GM18909 (cell line): Measurements from ENCODE around the gene MFSD2A.
"Not testable (repeated sequence)": the region's sequence is repeated elsewhere in the genome, so short reads cannot be mapped to it uniquely, and the experiment has no call there.

Experiments
- ATAC-seq: cut with Tn5 transposase; IDR thresholded peaks from one replicate; pipeline ENCODE4 v1.9.1; 2021; ENCODE audit warnings: mild to moderate bottlenecking; ENCODE audit not compliant: unreplicated experiment, poor library complexity

The MFSD2A gene

DNA sequence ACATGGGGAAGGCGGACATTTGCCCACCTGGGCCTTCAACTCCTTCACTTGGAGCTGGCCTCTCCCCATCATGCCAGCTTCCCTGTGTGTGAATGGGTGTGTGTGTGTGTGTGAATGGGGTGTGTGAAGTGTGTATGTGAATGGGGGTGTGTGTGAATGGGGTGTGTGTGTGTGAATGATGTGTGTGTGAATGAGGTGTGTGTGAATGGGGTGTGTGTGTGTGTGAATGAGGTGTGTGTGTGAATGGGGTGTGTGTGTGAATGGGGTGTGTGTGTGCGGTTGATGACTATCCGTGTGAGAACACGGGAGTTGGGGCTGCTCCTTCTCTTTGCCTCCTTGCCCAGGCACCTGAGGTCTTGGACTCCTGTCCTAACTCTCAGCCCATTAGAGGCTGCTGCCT lies 9.6 kb downstream of the MFSD2A start:
- ATAC-seq = no peak

DNA sequence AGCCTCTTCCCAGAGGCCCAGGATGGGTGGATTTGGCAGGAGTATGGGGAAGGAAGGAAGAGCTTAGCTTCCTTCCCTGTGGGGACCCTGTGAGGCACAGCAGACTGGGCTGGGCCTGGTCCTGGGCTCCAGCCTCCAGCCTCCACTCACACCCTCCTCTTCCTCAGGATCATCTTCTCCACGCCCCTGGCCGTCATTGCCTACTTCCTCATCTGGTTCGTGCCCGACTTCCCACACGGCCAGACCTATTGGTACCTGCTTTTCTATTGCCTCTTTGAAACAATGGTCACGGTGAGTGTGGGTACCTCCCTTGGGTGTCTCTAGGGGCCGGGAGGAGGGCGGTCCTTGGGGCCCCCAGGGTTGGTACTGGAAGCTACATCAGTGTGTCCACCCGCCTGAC lies 10.1 kb downstream of the MFSD2A start:
- no peak for ATAC-seq

DNA sequence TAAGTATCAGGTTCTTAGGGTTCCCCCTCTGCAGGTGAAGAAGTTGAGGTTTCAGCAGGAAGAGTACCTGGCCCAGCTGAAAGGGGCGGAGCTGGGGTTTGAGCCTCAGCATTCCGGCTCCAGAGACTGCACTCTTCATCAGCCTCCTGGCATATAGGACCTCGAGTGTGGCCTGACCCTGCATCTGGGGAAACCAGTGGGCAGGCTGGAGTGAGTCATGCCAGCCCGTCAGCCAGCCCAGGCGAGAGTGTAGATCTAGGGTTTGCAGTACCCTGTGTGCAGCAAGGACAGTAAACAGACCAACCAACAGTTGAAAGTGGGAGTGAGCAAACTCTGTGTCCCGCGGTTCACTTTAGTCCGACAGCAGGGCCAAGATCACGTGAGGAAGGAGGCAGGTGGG lies 14.1 kb downstream of the MFSD2A start:
- ATAC-seq = no peak

DNA sequence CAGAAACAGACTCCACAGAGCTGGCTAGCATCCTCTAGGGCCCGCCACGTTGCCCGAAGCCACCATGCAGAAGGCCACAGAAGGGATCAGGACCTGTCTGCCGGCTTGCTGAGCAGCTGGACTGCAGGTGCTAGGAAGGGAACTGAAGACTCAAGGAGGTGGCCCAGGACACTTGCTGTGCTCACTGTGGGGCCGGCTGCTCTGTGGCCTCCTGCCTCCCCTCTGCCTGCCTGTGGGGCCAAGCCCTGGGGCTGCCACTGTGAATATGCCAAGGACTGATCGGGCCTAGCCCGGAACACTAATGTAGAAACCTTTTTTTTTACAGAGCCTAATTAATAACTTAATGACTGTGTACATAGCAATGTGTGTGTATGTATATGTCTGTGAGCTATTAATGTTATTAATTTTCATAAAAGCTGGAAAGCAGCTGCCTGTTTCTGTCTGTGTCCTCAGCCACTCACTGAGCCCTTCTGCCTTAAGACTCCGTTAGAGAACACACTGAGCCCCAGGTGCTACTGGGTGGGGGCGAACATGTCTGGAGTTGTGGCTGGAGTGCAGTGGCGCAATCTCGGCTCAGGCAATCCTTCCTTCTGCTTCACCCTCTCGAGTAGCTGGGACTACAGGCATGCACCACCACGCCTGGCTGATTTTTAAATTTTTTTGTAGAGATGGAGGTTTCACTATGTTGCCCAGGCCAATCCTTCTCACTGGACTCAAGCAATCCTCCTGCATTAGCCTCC lies 14.8 kb downstream of the MFSD2A start:
- ATAC-seq = no peak

DNA sequence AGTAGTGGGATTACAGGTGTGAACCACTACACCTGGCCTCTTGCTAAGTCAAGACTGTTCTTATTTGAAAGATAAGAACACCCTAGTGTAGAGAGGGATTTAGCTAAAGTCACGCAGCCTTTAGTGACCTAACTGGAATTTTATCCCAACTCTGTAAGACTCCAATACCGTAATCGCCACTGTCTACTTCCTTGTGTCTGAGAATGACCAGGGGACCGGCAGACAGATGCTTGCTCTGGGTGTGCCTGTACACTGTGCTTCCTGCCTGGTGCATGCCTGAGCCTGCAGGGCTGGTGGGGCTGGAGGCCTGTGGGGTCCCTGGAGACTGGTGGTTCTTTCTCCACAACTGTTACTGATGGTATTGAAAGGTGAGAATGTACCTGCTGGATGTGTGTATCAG lies 15.3 kb downstream of the MFSD2A start:
- no peak for ATAC-seq

DNA sequence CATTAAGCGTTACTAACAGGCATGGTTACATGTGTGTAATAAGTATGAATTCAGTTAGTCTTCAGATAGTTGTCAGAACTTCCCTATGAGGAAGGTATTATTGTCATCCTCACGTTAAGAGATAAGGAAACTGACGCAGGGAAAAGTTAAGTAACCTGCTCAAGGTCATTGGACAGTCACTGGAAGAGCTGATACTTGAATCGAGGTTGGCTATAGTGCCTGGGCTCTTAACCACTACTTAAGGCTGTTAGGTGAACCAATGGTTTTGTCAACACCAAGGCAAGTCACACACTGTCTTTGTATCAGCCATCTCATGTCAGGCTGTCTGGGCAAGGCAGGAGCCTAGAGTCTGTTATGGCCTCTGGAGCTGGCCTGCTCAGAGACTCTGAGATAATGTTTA lies 16.2 kb downstream of the MFSD2A start:
- no peak for ATAC-seq

DNA sequence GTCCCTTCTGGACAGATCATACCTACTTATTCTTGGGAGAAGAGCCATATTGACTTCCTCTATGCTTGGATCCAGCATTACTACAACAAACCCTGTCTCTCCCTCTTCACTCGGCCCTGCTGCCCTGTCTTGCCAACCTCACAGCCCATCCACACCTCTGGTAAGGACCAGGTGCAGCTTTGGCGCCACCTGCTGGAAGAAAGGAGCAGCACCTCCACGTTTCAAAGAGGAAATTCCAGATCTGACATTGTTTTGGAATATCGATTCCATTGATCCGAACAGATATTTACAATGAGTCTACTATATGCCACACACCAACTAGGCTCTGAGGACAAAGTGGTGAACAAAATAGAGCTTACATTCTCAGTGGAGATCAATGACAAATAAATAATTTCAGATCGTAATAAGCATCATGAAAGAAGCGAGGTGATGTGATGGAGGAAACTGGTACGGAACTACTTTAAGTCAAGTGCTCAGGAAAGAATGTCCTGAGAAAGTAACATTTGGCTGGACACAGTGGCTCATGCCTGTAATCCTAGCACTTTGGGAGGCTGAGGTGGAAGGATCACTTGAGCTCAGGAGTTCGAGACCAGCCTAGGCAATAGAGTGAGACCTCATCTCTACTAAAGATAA lies 18.7 kb downstream of the MFSD2A start:
- peak; percentile 50 for ATAC-seq

DNA sequence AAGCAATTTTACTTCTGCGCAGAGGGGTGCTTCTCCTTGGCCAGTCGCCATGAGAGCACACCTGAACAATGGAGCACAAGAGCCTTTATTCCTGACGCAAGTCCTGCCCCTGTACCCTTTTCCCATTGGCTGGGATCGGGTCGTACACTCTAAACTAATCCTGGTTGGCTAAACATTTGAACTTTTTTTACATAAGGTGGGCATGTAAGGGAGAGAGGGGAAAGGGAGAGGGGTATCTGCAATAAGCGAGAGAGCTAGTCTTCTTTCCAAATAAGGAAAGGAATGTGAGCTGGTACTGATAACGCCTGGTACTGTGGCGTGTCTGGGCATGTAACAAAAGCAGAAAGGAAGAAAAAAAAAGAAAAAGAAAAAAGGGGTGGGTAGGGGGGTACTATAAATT lies 21.8 kb downstream of the MFSD2A start:
- no peak for ATAC-seq

DNA sequence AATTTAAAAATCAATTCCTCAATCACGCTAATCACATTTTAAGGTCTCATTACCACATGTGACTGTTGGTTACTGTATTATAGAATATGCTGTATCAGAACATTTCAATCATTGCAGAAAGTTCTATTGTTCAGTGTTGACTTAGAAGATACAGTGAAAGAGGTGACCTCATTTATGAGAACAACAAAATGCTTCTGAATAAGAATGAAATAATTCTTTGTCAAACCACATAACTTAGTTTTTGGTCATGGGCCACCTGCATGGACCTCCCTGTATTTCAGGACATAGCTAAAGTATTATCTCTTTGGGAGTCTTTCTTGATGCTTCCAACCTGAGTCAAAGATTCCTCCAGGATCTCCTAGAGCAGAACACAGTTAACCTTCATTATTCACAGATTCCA lies 22.3 kb downstream of the MFSD2A start:
- ATAC-seq = no peak

DNA sequence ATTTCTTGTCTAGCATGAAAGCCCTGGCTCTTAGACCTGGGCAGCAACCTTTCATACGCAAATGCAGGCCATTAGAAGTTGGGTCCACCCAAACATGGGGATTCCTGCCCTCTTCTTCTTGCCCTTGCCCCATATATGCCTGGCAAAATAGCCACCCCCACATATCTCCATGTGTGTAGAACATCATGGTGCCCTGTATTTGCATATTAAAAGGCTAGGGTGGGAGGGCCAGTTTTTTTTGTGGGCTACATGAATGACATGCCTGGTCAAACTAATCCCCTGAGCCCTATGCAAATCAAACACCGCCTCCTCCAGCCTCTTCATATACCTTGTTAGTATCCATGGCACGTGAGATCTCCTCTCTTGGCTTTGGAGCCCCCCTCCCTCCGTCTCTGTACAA lies 24.7 kb downstream of the MFSD2A start:
- no peak for ATAC-seq

DNA sequence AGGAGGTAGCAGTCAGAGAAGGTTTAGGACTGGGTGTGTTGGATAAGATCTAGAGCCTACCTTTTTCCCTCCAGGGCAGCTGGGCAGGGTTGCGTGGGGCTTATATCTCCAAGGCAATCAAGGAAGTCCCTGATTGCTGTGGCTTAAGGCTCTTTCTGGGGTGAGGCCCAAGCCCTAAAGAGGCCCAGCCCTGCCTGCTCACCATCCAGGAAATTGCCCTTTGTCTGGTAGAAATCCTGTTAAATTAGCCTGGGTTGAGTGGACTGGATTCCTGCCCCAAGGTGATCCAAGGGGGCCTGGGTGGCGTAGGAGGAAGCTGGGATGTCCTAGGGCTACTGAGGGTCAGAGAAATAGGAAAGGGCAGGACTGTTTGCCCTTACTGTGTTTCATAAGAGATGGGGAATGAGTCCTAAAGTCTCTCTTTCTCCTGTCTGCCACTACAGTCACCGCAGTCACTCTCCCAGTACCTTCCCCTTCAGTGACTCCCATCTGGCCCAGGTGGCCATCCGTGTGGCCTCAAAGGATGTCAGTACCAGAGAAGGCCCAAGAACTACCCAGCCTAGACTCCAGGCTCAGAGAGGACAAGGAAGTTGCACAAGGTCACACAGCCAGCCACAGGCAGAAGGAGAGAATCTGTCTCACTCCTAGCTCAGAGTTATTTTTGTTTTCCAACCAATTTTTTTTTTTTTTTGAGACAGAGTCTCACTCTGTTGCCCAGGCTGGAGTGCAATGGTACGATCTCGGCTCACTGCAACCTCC lies 25.8 kb downstream of the MFSD2A start:
- ATAC-seq = no peak

DNA sequence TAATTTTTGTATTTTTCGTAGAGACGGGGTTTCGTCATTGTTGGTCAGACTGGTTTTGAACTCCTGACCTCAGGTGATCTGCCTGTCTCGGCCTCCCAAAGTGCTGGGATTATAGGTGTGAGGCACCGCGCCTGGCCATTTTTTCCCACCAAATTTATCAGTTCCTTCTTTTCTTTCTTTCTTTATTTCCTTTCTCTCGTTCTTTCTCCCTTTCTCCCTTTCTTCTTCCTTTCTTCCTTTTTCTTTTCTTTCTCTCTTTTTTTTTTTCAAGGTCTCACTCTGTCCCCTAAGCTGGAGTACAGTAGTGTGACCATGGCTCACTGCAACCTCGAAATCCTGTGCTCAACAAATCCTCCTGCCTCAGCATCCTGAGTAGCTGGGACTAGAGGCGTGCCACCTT lies 26.4 kb downstream of the MFSD2A start:
- no peak for ATAC-seq

DNA sequence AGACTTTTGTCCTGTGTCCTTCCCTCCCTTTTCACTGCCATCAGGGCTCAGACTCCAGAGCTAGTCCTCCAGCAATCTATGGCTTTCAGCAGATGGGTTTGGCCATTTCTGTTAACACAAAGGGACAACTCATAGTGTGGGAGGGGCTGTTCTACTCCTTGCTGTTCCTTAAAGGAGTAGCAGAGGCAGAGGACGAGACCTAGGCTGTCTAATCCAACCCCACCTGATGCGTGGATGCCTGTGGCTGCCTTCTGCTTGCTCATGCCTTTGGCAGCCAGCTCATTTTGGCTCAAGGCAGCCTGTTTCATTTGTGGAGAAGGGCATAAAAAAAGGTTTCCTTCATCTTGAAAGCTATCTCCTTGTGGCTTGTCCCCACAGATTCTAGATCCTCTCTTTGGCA lies 27.0 kb downstream of the MFSD2A start:
- ATAC-seq = no peak

DNA sequence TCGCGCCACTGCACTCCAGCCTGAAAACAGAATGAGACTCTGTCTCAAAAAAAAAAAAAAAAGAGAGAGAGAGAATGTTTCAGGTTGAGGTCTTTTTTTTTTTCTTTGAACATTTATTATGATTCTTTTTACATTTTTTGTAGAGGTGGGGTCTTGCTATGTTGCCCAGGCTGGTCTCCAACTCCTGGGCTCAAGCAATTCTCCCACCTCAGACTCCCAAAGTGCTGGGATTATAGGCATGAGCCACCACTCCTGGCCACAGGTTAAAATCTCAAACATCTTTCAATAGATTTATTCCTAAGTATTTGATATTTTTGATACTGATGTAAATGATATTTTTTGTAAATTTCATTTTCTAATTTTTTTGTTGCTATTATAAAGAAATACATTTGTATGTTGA lies 29.5 kb downstream of the MFSD2A start:
- not testable (repeated sequence) for ATAC-seq

DNA sequence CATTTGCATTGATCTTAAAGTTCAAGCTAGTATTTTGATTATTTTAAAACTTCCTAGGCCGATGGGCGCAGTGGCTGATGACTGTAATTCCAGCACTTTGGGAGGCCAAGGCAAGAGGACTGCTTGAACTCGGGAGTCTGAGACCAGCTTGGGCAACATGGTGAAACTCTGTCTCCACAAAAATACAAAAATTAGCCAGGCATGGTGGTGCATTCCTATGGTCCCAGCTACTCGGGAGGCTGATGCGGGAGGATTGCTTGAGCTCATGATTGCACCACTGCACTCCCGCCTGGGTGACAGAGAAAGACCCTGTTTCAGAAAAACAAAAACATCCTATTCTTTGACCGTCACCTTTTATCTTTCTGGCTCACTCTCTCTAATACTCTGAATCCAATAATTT lies 30.0 kb downstream of the MFSD2A start:
- ATAC-seq = no peak

DNA sequence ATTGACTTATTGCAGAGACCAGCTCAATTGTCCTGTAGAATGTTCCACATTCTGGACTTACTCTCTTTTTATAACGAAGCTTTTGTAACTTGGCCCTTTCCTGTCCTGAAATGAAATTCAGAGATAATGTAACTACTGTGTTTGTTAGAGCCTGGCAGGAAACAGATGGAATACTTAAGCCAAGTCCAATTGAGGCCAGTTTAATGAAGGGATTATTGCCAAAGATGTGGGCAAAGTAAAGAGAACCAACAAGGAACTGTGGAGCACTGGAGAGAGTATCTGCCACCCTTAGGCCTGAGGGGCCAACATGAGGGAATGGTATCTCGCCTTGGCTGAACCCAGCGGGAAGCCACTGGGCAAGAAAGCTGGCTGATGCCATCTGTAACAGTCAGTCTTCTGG lies 32.9 kb downstream of the MFSD2A start:
- ATAC-seq = no peak

DNA sequence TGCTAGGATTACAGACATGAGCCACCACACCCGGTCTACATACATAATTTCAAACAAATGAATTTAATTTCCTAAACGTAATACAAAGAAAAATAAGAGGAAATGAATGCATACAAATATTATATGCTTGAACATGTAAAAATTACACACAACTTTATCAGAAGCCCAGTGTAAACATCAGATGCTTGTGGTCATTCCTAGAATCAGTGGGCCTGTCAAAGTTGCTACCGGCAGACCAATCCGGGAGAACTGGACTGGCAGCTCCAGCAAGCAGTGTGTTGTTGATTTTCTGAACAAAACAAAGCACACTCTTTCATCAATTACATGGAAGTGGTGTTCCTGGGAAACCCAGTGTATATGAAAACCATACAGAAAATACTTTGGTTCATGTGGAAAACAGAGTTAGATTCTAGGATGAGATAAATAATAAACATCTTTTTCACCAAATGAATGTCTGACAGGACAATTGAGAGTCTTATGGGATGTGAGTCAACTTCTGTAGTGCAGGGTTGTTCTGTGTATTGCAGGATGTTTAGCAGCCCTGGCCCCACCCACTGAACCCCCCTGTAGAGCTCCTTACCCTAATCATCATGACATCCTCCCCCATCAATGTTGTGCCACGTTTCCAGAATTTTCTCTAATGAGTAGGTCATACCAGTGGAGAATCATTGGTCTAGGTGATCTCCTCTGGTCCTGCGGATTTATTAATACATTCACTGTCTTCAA lies 33.8 kb downstream of the MFSD2A start:
- no peak for ATAC-seq

DNA sequence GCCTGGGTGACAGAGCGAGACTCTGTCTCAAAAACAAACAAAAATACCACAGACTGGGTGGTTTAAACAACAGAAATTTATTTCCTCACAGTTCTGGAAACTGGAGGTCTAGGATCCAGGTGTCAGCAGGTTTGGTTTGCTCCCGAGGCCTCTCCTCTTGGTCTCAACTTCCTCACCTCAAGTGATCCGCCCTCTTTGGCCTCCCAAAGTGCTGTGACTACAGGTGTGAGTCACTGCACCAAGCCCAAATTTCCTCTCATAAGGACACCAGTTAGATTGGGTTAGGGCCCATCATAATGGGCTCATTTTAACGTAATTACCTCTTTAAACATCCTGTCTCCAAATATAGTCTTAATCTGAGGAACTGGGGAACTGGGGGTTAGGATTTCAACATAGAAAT lies 35.5 kb downstream of the MFSD2A start:
- ATAC-seq = no peak

DNA sequence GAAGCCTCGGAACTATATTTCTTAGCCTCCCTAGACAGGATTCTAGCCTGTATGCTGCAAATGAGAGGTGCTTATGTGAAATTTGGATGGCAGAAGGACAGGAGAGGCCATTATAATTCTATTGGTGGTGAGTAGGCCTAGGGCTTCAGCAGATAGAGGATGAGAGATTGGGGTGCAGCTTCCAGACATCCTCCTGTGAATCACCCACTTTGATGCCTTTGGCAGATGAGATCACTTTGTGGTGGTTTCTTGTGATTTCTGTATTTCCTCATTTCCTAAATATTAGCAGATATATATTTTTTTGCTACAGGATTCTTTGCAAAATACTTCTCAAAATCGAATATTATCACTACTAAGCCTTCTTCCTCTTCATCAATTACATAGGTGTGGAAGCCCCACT lies 37.3 kb downstream of the MFSD2A start:
- ATAC-seq = no peak

DNA sequence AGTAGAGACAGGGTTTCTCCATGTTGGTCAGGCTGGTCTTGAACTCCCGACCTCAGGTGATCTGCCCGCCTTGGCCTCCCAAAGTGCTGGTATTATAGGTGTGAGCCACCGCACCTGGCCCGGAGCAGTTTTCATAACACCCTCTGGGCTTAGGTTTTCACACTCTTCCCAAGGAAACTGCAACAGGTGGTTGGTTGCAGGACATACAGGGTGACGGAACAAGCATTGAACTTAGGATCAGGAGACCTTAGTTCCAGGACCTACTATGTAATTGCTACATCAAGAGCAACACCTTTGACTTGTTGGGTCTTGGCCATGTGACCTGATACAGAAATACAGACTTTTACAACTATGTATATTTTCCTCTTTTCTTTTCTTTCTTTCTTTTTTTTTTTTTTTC lies 37.9 kb downstream of the MFSD2A start:
- no peak for ATAC-seq

DNA sequence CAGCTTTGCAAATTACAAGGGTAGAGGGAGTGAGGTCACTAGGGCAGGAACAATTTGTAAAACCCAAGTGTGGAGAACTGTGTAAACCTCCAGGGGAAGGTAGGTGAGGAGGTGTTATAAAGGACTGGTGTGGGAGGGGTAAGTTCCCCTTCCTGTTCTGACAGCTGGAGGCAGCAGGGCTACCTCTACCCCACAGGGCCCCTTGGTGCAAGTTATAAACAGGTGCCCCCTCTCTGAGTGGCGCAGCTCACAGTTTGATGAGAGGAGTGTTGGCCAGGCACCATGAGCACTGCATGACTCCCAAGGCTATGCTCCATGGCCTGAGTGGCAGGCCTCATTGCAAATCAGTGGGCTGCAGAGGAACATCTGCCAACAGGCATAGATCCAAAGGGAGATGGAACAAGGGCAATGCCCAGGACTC lies 41.0 kb downstream of the MFSD2A start:
- peak; percentile 76 for ATAC-seq
